ENCODE results near the gene TPP1.

TPP1 gene

GRCh38 chr11:6565988-6566703, 53.1 kb downstream of the TPP1 start:
- Histone ChIP-seq H2BK5ac (ENCODE audit: low read depth, low read length, poor library complexity) (no peak overlapping the region), H4K8ac (ENCODE audit: low read depth, low read length) (no peak overlapping the region), H2AK5ac (ENCODE audit: low read length) (no peak overlapping the region), H3K27ac (ENCODE audit: low read depth, low read length) (no peak overlapping the region), H2BK12ac (ENCODE audit: low read length) (no peak overlapping the region), H3K23ac (ENCODE audit: low read length) (no peak overlapping the region), H3K4me3 (ENCODE audit: low read depth, low read length) (no peak overlapping the region), H2AFZ (ENCODE audit: insufficient read depth, low read length, poor library complexity) (no peak overlapping the region), H3K4me2 (ENCODE audit: low read length) (no peak overlapping the region), H3K9me3 (ENCODE audit: insufficient read depth, low read depth, low read length) (peaks cover 5% of the 10 kb centered on the region), H3K79me2 (ENCODE audit: control insufficient read depth, insufficient read depth, low read length, poor library complexity) (no peaks in the 10 kb centered on the region), H4K12ac (ENCODE audit: low read depth, low read length) (no peak overlapping the region), H3K18ac (ENCODE audit: low read length) (no peak overlapping the region), H3K4ac (ENCODE audit: low read depth, low read length) (no peak overlapping the region), H3K36me3 (ENCODE audit: control insufficient read depth in 1 of 2, insufficient read depth in 2 of 2, low read length in 2 of 2) (no peaks in the 10 kb centered on the region), H3K9ac (ENCODE audit: low read length) (no peak overlapping the region), H3K27me3 (ENCODE audit: insufficient read depth, low read length) (no peaks in the 10 kb centered on the region), H3K4me1 (ENCODE audit: control insufficient read depth in 1 of 2, insufficient read depth in 2 of 2, low read length in 2 of 2) (peaks cover 4 to 5% of the 10 kb centered on the region in 2 experiments), H3K79me1 (ENCODE audit: low read length) (no peaks in the 10 kb centered on the region), H4K91ac (ENCODE audit: low read depth, low read length) (no peak overlapping the region), H3K14ac (ENCODE audit: low read length) (no peak overlapping the region), H2BK120ac (ENCODE audit: insufficient read depth, low read length, poor library complexity) (no peak overlapping the region)
- DNase-seq: no peak
- WGBS (ENCODE audit: extremely low coverage, insufficient coverage, insufficient read length): no CpG with 5 or more reads among the region's 5 CpGs

DNA sequence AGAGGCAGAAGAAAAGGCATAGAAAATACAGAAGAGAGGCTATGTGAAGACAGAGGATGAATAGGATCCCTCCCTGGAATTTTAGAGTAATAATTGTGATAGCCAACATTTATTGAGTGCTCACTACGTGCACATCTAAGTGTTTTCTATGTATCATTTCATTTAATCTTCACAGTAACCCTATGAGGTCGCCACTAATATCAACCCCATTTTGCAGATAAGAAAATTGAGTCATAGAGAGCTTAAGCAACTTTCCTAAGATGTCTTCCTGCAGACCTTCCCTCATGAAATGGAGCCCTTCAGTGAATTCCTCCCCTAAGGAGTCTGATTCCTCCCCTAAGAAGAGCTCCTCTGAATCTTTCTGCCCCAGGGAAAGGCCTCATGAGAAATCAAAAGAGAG, 53.9 kb downstream of the TPP1 start:
- Histone ChIP-seq H3K18ac (ENCODE audit: low read length) (no peak overlapping the region), H3K79me2 (ENCODE audit: control insufficient read depth, insufficient read depth, low read length, poor library complexity) (no peaks in the 10 kb centered on the region), H3K4ac (ENCODE audit: low read depth, low read length) (no peak overlapping the region), H3K27me3 (ENCODE audit: insufficient read depth, low read length) (no peaks in the 10 kb centered on the region), H3K4me2 (ENCODE audit: low read length) (no peak overlapping the region), H3K23ac (ENCODE audit: low read length) (no peak overlapping the region), H3K4me1 (ENCODE audit: control insufficient read depth in 1 of 2, insufficient read depth in 2 of 2, low read length in 2 of 2) (peaks cover 4 to 5% of the 10 kb centered on the region in 2 experiments), H4K12ac (ENCODE audit: low read depth, low read length) (no peak overlapping the region), H2BK5ac (ENCODE audit: low read depth, low read length, poor library complexity) (no peak overlapping the region), H3K36me3 (ENCODE audit: control insufficient read depth in 1 of 2, insufficient read depth in 2 of 2, low read length in 2 of 2) (no peaks in the 10 kb centered on the region), H3K14ac (ENCODE audit: low read length) (no peak overlapping the region), H4K8ac (ENCODE audit: low read depth, low read length) (no peak overlapping the region), H2BK120ac (ENCODE audit: insufficient read depth, low read length, poor library complexity) (no peak overlapping the region), H2AFZ (ENCODE audit: insufficient read depth, low read length, poor library complexity) (no peak overlapping the region), H3K27ac (ENCODE audit: low read depth, low read length) (no peak overlapping the region), H2AK5ac (ENCODE audit: low read length) (no peak overlapping the region), H3K79me1 (ENCODE audit: low read length) (no peaks in the 10 kb centered on the region), H3K9me3 (ENCODE audit: insufficient read depth, low read depth, low read length) (peaks cover 2% of the 10 kb centered on the region), H3K9ac (ENCODE audit: low read length) (no peak overlapping the region), H3K4me3 (ENCODE audit: low read depth, low read length) (no peak overlapping the region), H2BK12ac (ENCODE audit: low read length) (no peak overlapping the region), H4K91ac (ENCODE audit: low read depth, low read length) (no peak overlapping the region)
- WGBS (ENCODE audit: extremely low coverage, insufficient coverage, insufficient read length): no CpG with 5 or more reads among the region's 2 CpGs
- no peak for DNase-seq

GRCh38 chr11:6563667-6564066, 55.6 kb downstream of the TPP1 start:
- no peaks in the 10 kb centered on the region for H3K36me3 ChIP-seq (ENCODE audit: control insufficient read depth in 1 of 2, insufficient read depth in 2 of 2, low read length in 2 of 2)
- no peak overlapping the region for H3K4me3 ChIP-seq (ENCODE audit: low read depth, low read length)
- no peak overlapping the region for H4K12ac ChIP-seq (ENCODE audit: low read depth, low read length)
- no peak overlapping the region for H2AK5ac ChIP-seq (ENCODE audit: low read length)
- no peaks in the 10 kb centered on the region for H3K27me3 ChIP-seq (ENCODE audit: insufficient read depth, low read length)
- H2BK12ac ChIP-seq (ENCODE audit: low read length): no peak overlapping the region
- no peak overlapping the region for H2BK120ac ChIP-seq (ENCODE audit: insufficient read depth, low read length, poor library complexity)
- no peaks in the 10 kb centered on the region for H3K79me1 ChIP-seq (ENCODE audit: low read length)
- peaks cover 3 to 4% of the 10 kb centered on the region in 2 experiments for H3K4me1 ChIP-seq (ENCODE audit: control insufficient read depth in 1 of 2, insufficient read depth in 2 of 2, low read length in 2 of 2)
- no peak overlapping the region for H3K9ac ChIP-seq (ENCODE audit: low read length)
- H3K14ac ChIP-seq (ENCODE audit: low read length): no peak overlapping the region
- WGBS (ENCODE audit: extremely low coverage, insufficient coverage, insufficient read length): no CpG with 5 or more reads among the region's 10 CpGs
- H3K9me3 ChIP-seq (ENCODE audit: insufficient read depth, low read depth, low read length): peaks cover 2% of the 10 kb centered on the region
- no peak overlapping the region for H3K27ac ChIP-seq (ENCODE audit: low read depth, low read length)
- no peak overlapping the region for H3K18ac ChIP-seq (ENCODE audit: low read length)
- no peak overlapping the region for H3K4ac ChIP-seq (ENCODE audit: low read depth, low read length)
- no peak overlapping the region for H4K8ac ChIP-seq (ENCODE audit: low read depth, low read length)
- no peak for DNase-seq
- H2AFZ ChIP-seq (ENCODE audit: insufficient read depth, low read length, poor library complexity): no peak overlapping the region
- no peak overlapping the region for H2BK5ac ChIP-seq (ENCODE audit: low read depth, low read length, poor library complexity)
- H4K91ac ChIP-seq (ENCODE audit: low read depth, low read length): no peak overlapping the region
- no peak overlapping the region for H3K4me2 ChIP-seq (ENCODE audit: low read length)
- H3K79me2 ChIP-seq (ENCODE audit: control insufficient read depth, insufficient read depth, low read length, poor library complexity): no peaks in the 10 kb centered on the region
- no peak overlapping the region for H3K23ac ChIP-seq (ENCODE audit: low read length)

DNA sequence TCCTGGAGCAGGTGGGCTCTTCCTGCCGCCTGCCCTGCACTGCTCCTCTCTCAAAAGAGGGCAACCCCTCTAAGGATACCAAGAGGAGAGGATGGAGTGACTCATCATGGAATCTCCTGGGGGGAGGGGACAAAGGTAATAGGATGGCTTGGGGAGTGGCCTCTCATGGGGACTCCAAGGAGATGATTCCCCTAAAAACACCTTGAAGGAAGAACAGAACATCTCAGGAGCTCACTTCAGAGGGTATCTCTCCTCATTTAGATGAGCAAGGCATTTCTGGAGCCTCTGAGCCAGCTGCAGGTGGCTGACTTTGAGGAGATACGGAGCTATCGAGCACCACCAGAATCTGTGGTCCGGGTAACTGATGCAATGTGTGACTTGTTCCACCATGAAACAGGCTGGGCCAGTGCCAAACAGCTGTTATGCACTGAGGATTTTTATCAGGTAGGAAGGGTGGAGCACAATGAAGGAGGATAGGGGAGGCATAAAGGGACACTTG, 56.1 kb downstream of the TPP1 start:
- Histone ChIP-seq H3K79me1 (ENCODE audit: low read length) (no peaks in the 10 kb centered on the region), H2AFZ (ENCODE audit: insufficient read depth, low read length, poor library complexity) (no peak overlapping the region), H3K4me1 (ENCODE audit: control insufficient read depth in 1 of 2, insufficient read depth in 2 of 2, low read length in 2 of 2) (no peaks in the 10 kb centered on the region), H3K27me3 (ENCODE audit: insufficient read depth, low read length) (no peaks in the 10 kb centered on the region), H2BK12ac (ENCODE audit: low read length) (no peak overlapping the region), H3K4me2 (ENCODE audit: low read length) (no peak overlapping the region), H4K12ac (ENCODE audit: low read depth, low read length) (no peak overlapping the region), H2AK5ac (ENCODE audit: low read length) (no peak overlapping the region), H4K91ac (ENCODE audit: low read depth, low read length) (no peak overlapping the region), H3K9ac (ENCODE audit: low read length) (no peak overlapping the region), H3K9me3 (ENCODE audit: insufficient read depth, low read depth, low read length) (peaks cover 2% of the 10 kb centered on the region), H3K4ac (ENCODE audit: low read depth, low read length) (no peak overlapping the region), H3K23ac (ENCODE audit: low read length) (no peak overlapping the region), H2BK120ac (ENCODE audit: insufficient read depth, low read length, poor library complexity) (no peak overlapping the region), H2BK5ac (ENCODE audit: low read depth, low read length, poor library complexity) (no peak overlapping the region), H3K27ac (ENCODE audit: low read depth, low read length) (no peak overlapping the region), H4K8ac (ENCODE audit: low read depth, low read length) (no peak overlapping the region), H3K18ac (ENCODE audit: low read length) (no peak overlapping the region), H3K79me2 (ENCODE audit: control insufficient read depth, insufficient read depth, low read length, poor library complexity) (no peaks in the 10 kb centered on the region), H3K14ac (ENCODE audit: low read length) (no peak overlapping the region), H3K4me3 (ENCODE audit: low read depth, low read length) (no peak overlapping the region), H3K36me3 (ENCODE audit: control insufficient read depth in 1 of 2, insufficient read depth in 2 of 2, low read length in 2 of 2) (no peaks in the 10 kb centered on the region)
- WGBS (ENCODE audit: extremely low coverage, insufficient coverage, insufficient read length): no CpG with 5 or more reads among the region's 4 CpGs
- peak in 1 of 2 donors; percentile 14 for DNase-seq

All from trophoblast cell (in vitro differentiated cells and primary cell).